ENCODE measurements around the gene OIP5.
A peak's percentile ranks its signal among the peaks of the same experiment; 100 is the strongest.
"Not testable (repeated sequence)": the region's sequence is repeated elsewhere in the genome, so short reads cannot be mapped to it uniquely, and the experiment has no call there.

The OIP5 gene

DNA sequence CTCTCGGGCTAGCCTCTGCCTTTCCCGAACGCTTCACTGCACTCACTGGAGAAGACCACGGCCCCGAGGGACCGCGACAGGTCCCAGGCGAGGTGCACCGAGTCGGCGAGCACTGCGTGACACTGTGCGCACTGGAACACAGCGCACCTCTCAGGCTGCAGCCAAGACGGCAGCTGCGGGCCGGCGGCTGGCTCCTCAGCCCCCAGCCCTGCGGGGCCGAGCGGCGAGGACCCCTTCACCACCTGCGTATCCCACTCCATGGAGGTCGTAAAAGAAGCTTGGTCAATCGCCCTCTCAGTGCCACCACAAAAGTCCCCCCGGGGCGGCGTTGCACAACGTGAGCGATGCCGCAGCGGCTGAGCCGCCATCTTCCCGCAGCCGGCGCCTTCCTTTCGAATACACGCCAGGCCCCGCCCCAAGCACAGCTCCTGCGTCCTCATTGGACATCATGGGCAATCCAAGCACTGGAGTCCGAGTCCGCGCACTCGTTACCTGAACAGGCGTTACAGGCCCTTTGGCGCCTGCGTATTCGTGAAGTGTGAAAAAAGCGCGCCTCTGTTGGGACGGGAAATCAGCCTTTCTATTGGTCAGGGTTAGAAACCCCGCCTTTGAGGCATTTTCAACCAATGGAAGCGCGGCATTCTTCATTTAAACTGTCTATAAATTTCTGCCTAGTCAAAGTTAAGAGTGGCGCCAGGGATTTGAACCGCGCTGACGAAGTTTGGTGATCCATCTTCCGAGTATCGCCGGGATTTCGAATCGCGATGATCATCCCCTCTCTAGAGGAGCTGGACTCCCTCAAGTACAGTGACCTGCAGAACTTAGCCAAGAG is at the start of gene OIP5, which contains the start of gene NUSAP1:
OIP5 (minus strand) TSS at position 398 of the 832 bp plus-strand sequence; CDS start at position 368, 30 bp downstream.
NUSAP1 (plus strand) TSS at position 688 of the 832 bp plus-strand sequence; CDS start at position 765, 77 bp downstream.
- DNase-seq, result peak; percentile 96

DNA sequence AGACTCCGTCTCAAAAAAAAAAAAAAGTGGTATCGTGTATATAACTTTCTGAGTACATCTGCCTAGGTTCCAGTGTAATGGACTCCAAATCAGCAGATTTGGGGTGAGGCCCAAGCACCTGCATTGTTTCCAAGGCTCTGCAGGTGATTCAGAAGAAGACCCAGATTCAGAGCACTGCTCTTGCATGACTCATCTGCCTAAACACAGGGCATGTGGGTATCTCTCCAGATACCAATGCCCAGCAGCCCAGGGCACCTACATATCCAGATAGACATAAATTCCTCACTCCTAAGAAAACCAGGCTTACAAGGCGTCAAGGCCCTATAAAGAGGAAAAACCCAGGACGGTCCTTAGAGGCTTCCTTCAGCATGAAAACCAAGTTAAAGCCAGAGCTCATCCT is 45.6 kb upstream of the OIP5 start:
- no peak for DNase-seq

DNA sequence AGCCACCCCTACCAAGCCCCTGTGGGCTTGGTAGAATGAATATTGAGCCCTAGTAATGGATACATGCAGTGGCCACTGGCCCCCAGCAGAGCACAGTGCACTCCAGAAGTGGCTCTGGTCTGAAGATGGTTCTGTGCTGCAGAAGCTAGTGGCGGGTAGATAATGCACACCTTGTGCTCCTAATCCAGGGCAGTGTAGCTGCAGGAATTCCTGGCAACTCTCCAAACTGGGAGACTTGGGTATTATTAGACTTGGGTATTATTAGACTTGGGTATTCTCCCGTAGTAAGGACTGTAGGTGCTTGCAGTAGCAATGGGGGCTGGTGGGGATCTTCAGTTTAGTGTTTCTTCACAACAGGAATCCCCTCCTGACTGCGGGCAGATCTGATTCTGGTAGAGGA is 35.0 kb upstream of the OIP5 start:
- no peak for DNase-seq

DNA sequence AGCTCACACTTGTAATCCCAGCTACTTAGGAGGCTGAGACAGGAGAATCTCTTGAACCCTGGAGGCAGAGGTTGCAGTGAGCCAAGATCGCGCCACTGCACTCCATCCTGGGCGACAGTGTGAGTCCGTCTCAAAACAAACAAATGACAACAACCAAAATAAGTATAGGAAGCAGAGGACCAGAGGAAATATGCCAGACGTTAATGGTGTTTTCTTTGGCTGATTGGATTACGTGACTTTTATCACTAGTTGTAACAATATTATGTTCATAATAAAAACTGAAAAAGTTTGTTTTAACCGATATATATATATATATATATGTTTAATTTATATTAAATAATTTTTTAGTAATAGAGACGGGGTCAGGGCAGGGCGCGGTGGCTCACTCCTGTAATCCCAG is 22.0 kb upstream of the OIP5 start:
- no peak for DNase-seq

DNA sequence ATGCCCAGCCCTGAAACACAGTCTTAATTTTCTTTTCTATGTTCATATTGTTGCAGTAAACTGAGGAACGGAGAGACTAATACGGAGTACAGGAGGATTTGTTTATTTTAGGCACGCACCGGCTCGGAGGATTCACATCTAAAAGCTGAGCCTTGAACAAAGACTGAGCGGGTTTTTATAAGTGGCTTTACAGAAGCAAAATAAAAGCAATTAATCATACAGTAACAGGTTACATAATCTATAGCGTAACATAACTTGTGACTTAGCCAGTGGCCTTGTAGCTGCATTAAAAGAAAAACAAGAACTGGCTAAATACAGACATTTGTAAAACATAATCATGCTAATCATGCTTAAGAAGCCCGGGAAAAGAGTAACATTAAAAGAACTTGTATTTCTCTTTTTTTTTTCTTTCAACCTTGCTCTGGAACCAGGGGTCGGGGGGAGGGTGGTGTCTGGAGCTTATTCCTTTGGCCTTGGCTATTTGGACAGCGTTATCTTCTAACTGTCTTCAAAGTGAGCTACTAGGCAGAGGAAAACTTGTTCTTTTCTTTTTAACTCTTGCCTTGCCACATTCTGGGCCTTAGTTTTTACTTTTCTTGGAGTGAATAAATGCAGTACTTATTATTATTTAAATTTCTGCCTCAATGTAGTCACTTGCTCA is 17.8 kb upstream of the OIP5 start:
- no peak for DNase-seq

DNA sequence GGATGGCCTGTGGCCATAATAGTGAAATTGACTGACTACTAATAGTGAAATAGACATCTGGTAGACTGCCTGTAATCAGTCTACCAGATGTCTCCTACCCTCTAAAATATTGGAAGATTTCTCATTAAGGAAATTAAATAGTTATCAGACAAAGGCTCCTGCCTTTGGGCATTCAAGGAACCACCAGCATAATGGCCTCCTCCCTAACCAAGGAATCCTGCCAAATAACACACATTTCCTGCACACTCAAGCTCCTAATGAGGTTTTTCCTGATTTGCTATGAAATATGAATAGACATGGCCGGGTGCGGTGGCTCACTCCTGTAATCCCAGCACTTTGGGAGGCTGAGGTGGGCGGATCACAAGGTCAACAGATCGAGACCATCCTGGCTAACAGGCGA is 14.8 kb upstream of the OIP5 start:
- DNase-seq, result no peak

DNA sequence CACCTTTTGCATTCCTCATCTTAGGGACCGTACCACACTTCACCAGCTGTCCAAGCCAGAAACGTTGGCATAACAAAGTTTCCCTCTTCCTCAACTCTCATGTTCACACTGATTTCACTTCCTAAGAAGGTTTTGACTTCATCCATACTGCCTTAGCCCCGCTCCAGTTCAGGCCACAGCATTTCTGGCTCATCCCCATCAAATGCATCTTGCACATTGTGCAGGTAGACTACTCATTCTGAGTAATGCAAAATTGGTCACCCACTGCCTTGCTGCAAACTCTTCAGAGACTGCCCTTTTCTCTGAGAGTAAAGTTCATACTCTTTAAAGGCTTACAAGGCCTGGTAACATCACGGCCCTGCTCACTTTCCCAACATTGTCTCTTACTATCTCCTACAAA is 9.1 kb upstream of the OIP5 start:
- no peak for DNase-seq

DNA sequence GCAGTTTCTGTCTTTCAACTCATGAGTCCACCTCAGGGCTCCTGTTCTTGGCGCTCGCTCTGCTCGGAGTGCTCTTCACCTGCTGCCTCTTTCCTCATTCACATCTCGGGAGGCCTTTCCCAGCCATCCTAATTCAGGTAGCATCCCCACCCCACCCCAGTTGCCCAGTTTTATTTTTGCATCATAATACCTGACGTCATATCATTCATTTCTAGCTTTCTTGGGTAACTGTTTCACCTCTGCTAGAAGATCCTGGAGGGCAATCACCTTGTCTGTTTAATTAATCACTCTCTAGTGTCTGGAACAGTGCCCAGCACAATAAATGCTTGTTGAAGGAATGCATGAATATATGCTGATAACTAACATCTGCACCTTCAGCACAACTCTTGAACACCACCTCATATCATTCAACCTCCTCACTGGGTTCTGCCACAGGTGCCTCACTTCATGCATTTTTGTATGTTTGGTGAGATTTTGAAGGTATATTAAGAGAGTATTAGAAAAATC is 7.9 kb upstream of the OIP5 start:
- no peak for DNase-seq

DNA sequence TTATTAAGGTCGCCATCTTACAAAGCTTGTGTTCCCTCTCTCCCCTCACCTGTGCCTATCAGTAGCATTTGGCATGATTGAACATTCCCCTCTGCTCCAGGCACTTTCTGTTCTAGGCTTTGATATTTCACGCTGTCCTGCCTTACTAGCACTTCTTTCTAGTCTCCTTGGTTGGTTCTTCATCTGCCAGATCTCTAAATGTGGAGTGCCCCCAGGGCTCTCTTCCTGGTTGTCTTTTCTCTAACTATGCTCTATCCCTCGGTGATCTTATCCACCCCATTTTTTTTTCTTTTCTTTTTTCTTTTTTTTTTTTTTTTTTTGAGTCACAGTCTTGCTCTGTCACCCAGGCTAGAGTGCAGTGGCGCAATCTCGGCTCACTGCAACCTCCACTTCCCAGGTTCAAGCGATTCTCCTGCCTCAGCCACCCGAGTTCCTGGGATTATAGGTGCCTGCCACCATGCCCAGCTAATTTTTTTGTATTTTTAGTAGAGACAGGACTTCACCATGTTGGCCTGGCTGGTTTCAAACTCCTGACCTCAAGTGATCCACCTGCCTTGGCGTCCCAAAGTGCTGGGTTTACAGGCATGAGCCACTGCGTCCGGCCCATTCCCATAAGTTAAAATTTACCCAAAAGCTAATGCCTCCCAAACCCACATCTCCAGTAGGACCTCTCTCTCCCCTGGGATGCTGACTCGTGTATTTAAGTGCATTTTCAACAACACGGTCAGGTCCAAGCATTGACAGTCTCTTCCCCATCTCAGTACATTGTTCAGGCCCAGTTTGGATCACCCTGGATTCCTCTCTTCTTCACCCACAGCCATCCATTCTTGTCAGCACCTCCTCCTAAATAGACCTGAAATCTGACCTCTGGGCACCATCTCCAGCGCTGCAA is 5.5 kb upstream of the OIP5 start:
- DNase-seq, result no peak

DNA sequence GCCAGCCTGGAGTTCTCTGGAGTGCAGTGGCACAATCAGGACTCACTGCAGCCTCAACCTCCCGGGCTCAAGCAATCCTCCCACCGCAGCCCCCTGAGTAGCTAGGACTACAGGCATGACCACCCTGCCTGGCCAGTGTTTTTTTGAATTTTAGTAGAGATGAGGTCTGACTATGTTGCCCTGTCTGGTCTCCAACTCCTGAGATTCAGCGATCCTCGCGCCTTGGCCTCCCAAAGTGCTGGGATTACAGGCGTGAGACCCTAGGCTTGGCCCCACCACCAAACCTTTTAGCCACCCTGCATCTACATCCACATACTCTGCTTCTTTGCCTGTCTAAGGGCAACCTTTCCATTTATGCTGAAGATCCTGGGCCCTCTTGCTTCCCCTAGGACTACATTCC is 4.7 kb upstream of the OIP5 start:
- DNase-seq, result no peak

DNA sequence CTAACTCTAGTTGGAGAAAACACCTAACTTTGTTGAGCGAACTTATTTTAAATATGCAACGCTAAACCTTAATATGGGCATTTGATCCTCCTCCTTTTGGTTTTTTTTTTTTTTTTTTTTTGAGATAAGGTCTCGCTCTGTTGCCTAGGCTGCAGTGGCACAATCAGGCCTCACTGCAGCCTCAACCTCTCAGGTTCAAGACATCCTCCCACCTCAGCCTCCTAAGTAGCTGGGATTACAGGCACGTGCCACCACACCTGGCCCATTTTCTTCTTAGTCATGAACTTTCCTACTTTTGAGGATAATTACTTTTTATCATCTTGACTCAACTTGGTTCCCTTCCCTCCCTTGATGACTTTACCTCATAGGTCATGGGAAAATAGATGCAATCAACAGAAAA is 4.2 kb upstream of the OIP5 start:
- DNase-seq, result no peak

DNA sequence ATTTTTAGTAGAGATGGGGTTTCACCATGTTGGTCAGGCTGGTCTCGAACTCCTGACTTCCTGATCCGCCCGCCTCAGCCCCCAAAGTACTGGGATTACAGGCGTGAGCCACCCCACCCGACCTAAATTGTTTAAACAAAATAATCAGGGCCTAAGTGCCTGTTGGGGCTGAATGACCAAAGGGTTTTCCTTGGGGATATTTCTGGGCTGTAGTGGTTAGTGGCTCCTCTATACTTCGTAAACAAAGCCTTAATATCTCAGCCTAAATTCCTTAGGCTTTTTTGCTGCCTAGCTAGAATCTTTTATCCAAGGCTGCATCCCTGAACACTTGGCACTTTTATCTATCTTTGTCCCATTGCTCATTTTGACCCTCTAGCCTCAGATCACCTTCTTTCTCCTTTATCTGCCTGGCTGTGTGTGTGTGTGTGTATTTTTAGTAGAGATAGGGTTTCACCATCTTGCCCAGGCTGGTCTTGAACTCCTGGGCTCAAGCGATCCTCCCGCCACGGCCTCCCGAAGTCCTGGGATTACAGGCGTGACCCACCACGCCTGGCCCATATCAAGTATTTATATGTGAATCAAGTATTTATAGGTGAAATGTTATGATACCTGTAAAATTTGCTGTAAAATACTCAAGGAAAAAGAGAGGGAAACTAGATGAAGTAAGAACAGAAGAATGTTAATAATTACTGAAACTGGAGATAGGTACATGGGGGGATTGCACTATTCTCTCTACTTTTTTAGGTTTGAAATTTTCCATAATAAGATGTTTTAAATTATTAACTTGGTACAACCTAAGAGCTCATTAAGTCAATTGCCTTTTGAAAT is 2.1 kb upstream of the OIP5 start:
- DNase-seq, result no peak

DNA sequence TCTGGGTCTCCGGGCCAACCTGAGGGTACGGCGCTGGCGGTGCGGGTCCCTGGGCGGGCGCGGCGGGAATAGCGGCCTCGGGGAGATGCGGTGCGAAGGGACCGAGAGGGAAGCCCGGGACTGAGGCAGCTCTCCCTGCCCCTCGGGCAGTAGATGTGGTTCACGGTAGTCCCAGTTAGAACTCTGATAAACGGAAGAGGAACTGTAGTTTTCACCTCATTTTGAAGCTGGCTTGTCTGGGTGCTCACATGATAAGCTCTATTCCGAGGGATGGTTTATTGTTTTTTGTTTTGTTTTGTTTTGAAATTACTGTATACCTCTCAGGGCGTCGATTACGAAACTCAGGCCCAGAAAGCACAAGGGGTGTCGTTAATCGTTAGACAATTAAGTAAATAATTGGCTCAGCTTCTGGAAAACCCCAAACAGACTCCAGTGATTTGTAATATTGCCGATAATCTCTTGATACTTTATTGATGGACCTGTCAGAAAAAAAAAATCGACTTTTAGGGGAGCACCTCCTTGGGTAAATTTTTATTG is 703 bp upstream of the OIP5 start:
- DNase-seq, result no peak

DNA sequence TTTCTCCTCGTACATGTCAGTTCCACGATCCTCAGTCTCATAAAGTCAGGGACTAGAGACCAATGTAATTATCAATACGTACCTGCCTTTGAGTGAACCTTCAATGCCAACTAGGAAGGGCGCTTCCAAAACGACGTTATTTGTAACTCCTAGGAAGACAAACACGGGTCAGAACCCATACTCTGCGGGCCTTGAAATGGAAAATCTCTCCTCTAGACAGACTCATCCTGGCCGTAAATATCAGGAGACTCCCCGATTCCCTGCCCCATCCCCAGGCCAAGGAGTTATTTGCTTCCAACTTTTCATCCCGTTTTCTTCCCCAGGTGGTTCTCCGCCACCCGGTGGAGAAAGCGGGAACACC is 578 bp downstream of the OIP5 start:
- DNase-seq, result no peak

DNA sequence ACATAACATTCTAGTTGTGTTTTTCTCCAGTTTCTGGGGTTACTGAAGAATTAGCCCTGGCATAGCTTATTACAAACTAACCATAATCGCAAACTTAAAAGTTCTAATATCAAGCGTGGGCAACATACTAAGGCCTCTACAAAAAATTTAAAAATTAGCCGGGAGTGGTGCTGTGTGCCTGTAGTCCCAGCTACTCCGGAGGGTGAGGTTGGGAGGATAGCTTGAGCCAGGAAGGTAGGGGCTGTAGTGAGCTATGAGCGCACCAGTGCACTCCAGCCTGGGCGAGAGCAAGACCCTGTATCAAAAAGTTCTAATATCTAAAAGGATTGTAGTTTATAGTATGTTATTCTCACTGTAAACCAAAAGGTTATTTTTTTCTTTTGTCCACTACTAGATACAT is 1.1 kb downstream of the OIP5 start:
- no peak for DNase-seq

DNA sequence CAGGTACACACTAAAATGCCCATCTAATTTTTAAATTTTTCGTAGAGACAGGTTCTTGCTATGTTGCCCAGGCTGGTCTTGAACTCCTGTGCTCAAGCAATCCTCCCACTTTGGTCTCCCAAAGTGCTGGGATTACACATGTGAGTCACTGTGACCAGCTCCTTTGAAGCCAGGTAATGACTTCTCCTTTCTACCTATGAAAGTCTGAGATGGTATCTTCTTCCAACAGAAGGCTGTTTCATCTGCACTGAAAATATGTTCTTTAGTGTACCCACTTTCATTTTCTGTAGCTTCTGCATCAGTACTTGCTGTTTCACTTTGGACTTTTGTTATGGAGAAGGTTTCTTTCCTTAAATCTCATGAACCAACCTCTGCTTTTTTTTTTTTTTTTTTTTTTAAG is 8.8 kb downstream of the OIP5 start:
- DNase-seq, result no peak

DNA sequence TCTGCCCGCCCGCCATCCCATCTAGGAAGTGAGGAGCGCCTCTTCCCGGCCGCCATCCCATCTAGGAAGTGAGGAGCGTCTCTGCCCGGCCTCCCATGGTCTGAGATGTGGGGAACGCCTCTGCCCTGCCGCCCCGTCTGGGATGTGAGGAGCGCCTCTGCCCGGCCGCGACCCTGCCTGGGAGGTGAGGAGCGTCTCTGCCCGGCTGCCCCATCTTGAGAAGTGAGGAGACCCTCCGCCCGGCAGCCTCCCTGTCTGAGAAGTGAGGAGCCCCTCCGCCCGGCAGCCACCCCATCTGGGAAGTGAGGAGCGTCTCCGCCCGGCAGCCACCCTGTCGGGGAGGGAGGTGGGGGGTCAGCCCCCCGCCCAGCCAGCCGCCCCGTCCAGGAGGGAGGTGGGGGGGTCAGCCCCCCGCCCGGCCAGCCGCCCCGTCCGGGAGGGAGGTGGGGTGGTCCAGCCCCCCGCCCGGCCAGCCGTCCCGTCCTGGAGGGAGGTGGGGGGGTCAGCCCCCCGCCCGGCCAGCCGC is 11.5 kb downstream of the OIP5 start:
- not testable (repeated sequence) for DNase-seq

DNA sequence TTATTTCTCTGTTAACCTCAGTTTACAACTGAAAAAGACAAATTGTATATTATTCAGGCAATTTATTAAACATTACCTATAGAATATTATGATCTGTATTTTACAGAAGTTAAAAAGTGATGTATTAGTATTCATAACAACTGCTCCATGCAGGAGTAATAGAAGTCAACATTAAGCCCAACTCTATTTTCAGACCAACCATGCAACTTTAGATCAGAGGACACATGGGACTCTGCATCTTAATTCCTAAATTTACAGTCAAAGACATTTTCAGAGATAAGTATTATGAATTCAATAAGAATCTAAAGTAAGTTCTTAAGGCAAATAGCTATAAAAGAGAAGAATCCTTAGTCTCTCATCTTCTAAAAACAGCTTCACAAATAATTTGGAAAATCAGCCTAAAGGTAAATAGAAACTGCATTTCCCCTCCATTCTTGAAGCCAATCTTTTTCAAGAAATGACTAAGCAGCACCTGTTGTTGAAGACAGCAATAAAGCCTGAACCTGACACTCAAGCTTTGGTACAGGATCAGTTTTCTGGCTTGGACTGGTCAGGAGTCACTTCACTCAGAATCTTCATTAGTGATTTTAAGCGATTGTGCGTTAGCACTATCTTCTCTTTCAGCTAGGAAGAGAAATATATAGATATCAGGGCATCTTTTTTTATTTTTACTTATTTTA is 23.0 kb downstream of the OIP5 start:
- DNase-seq, result no peak

DNA sequence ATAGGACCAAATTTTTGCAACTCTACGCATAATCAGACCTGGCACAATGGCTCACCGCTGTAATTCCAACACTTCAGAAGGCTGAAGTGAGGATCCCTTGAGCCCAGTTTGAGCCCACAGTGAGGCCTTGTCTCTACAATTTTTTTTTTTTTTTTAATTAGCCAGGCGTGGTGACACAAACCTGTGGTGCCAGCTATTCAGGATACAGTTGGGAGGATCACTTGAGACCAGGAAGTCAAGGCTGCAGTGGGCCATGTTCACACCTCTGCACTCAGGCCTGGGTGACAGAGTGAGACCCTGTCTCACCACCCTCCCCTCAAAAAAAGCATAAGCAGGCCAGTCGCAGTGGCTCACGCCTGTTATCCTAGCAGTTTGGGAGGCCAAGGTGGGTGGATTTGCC is 24.7 kb downstream of the OIP5 start:
- no peak for DNase-seq

DNA sequence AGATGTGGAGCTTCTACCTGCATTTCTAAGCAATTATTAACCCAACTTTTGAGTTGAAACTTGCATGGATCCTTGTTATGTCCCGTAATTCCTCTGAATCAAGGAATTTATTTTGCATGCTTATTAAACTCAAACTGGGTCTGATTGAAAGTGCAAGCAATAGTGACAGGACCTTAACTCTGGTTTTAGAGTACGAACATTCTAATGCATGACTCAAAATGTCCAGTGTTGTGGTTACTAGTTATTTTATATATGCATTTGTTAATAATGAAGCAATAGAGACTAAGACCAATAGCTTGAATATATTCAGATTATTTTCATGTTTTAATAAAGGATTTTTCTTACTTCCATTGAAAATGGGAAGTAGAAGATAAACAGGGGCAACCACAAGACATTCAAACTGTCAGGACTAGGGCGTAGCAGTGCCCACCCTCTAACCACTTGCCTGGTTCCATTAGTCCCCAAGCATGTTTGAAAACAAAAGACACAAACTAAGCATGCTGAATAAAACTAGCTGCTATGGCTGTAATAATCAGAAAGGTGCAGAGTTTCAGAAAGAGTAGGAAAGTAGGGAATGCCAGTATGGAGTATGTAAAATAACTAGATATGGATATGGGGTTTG is 28.1 kb downstream of the OIP5 start:
- no peak for DNase-seq

DNA sequence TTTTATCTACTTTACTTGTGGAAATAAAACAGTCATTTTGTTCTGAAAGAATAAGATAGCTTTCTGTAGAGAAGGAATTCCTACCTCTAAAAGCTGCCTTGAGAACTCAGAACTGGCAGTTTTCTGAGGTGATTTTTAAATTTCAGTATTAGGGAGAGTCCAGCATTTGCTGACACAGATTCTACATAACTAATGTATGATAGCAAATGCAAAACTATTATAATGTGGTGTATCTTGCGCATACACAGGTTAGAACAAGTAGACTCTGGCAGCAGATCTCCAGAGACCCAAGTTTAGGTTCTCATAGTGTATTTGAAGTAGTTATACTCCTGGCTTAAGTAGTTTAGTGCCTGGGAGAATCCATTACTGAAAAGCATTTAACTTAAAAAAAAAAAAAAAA is 30.8 kb downstream of the OIP5 start:
- DNase-seq, result no peak
